Measurements from ENCODE around the gene KMT5B. TPM values are rescaled to one million over a fixed set of nuclear protein-coding genes. Genes with fewer than 3 reads are reported as not detected.

Gene KMT5B
- total and polyA plus RNA-seq, 7 donors: 20.8 to 45.7 (median 38.7) TPM

DNA sequence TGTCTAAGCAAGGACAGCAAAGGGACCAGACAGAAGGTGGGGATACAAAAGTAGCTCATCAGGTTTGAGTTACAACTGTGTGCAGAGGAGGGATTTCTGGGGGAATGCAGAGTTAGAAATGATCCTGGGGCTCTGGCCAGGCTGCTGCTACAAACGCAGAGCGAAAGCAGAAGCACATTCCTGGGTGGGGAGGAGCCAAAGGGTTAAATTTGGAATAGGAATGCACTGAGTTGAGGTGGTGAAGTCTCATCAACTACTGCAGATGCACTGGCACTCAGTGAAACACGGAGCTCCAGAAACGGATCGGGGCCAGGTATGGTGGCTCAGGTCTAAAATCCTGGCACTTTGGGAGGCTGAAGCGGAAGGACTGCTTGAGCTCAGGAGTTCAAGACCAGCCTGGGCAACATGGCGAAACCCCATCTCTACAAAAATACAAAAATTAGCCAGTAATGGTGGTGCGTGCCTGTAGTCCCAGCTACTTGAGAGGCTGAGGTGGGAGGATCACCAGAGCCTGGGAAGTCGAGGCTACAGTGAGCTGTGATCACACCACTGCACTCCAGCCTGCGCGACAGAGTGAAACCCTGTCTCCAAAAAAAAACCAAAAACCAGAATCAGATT is 95.1 kb downstream of the KMT5B start:
- Histone ChIP-seq H3K4me1 (peaks cover 0 to 69% (median 54%) of the 10 kb centered on the region in 4 donors), H3K9me3 (no peaks in the 10 kb centered on the region), H3K36me3 (no peaks in the 10 kb centered on the region), H3K27me3 (no peaks in the 10 kb centered on the region), H3K27ac (peak overlapping the region; percentile 99 to 100 (median 99)), H3K4me3 (peak overlapping the region in 1 of 4 donors; percentile 87)
- intact Hi-C loops (cut with DNase I): loop anchor here (5.0 kb wide), 1 partner anchor 94 kb away; the partner anchor contains the start of gene KMT5B
- TF ChIP-seq POLR2AphosphoS5 (IDR thresholded peaks at IDR 0.05) (peak in 1 of 4 donors; percentile 15), POLR2A (IDR thresholded peaks at IDR 0.05) (no peak)
- DNase-seq: peak; percentile 48
- WGBS, 2 donors: 85% methylated on average over 11 of the region's 11 CpGs

DNA sequence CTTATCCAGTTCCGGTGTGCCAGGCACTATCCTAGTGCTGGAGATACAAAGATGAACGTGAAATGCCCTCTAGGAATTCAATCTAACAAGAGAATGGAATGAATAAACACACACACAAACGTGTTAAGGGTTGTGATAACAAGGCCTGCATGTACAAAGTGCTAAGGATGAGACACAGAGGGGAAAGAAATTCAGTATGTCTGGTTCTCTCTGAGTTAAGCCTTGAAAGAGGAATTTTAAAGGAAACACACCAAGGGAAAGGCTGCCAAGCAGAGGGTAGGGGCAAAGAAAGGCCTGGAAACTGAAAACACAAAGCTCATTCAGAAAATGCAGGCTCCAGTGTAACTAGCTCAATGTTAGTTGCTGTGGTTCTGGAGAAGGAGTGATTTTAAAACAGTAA is 96.1 kb downstream of the KMT5B start:
- Histone ChIP-seq H3K36me3 (no peaks in the 10 kb centered on the region), H3K4me3 (no peak overlapping the region), H3K9me3 (no peaks in the 10 kb centered on the region), H3K27ac (peak overlapping the region; percentile 3 to 100 (median 99)), H3K27me3 (no peaks in the 10 kb centered on the region), H3K4me1 (peaks cover 0 to 61% (median 49%) of the 10 kb centered on the region in 4 donors)
- TF ChIP-seq EP300 (IDR thresholded peaks at IDR 0.05) (no peak), POLR2AphosphoS5 (IDR thresholded peaks at IDR 0.05) (no peak), POLR2A (IDR thresholded peaks at IDR 0.05) (no peak)
- TF ChIP-seq, protein P1, sequence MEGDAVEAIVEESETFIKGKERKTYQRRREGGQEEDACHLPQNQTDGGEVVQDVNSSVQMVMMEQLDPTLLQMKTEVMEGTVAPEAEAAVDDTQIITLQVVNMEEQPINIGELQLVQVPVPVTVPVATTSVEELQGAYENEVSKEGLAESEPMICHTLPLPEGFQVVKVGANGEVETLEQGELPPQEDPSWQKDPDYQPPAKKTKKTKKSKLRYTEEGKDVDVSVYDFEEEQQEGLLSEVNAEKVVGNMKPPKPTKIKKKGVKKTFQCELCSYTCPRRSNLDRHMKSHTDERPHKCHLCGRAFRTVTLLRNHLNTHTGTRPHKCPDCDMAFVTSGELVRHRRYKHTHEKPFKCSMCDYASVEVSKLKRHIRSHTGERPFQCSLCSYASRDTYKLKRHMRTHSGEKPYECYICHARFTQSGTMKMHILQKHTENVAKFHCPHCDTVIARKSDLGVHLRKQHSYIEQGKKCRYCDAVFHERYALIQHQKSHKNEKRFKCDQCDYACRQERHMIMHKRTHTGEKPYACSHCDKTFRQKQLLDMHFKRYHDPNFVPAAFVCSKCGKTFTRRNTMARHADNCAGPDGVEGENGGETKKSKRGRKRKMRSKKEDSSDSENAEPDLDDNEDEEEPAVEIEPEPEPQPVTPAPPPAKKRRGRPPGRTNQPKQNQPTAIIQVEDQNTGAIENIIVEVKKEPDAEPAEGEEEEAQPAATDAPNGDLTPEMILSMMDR (IDR thresholded peaks at IDR 0.05): no peak
- no peak for DNase-seq
- intact Hi-C loops (cut with DNase I): loop anchor here (5.0 kb wide), 1 partner anchor 95 kb away; the partner anchor contains the start of gene KMT5B
- WGBS, 2 donors: 53 to 79% methylated on average over 3 of the region's 3 CpGs

DNA sequence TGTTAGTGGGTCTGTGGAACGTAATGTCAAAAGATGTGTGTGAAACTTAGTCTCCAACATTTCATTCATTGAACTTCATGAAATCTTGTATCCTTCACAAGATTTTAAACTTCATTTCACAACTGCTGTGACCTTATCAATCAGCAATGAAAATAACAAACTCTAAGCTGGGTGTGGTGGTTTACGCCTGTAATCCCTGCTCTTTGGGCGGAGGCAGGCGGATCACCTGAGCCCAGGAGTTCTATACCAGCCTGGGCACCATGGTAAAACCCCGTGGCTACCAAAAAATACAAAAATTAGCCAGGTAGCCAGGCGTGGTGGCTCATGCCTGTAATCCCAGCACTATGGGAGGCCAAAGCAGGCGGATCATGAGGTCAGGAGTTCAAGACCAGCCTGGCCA is 97.0 kb downstream of the KMT5B start:
- Histone ChIP-seq H3K36me3 (no peaks in the 10 kb centered on the region), H3K4me3 (no peak overlapping the region), H3K27ac (peak overlapping the region in 3 of 4 donors; percentile 99 to 100 (median 99)), H3K9me3 (no peaks in the 10 kb centered on the region), H3K27me3 (no peaks in the 10 kb centered on the region), H3K4me1 (peaks cover 0 to 56% (median 45%) of the 10 kb centered on the region in 4 donors)
- peak; percentile 21 for DNase-seq
- intact Hi-C loops (cut with DNase I): loop anchor here (5.0 kb wide), 1 partner anchor 96 kb away; the partner anchor contains the start of gene KMT5B
- TF ChIP-seq POLR2A (IDR thresholded peaks at IDR 0.05) (no peak), EP300 (IDR thresholded peaks at IDR 0.05) (no peak), POLR2AphosphoS5 (IDR thresholded peaks at IDR 0.05) (no peak)
- TF ChIP-seq, protein P1 (IDR thresholded peaks at IDR 0.05): no peak
- 36 to 80% methylated on average over 7 of the region's 7 CpGs for WGBS, 2 donors

DNA sequence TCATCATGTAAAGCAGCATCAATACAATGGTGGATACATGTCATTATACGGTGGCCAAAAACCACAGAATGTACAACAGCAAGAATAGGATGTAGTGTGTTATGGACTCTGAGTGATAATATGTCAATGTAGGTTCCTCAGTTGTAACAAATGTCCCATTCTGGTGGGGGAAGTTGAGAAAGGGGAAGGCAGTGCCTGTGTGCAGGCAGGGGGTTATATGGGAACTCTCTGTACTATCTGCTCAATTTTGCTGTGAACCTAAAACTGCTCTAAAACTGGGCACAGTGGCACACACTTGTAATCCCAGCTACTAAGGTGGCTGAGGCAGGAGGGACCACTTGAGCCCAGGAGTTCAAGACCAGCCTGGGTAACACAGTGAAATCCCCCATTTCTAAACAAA is 97.8 kb downstream of the KMT5B start:
- 65 to 86% methylated on average over 1 of the region's 1 CpG for WGBS, 2 donors

DNA sequence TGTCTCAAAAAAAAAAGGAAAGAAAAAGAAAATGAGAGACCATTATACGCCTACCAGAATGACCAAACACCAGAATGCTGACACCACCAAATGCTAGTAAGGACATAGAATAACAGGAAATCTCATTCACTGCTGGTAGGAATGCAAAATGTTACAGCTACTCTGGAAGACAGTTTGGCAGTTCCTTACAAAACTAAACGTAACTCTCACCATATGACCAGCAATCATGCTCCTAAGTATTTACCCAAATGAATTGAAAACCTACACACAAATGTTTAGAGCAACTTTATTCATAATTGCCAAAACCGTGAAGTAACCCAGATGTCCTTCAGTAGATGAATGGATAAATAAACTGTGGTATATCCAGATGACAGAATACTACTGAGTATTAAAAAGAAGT is 99.1 kb downstream of the KMT5B start:
- no peaks in the 10 kb centered on the region for H3K36me3 ChIP-seq
- H3K27me3 ChIP-seq: no peaks in the 10 kb centered on the region
- intact Hi-C loops (cut with DNase I): no loop called here
- WGBS, 2 donors: 62 to 67% methylated on average over 3 of the region's 3 CpGs
- no peak for DNase-seq
- H3K9me3 ChIP-seq: no peaks in the 10 kb centered on the region
- H3K4me3 ChIP-seq: no peak overlapping the region
- peak overlapping the region; percentile 24 to 66 (median 58) for H3K27ac ChIP-seq
- H3K4me1 ChIP-seq: peaks cover 0 to 42% (median 34%) of the 10 kb centered on the region in 4 donors
- no peak for TF ChIP-seq POLR2A (IDR thresholded peaks at IDR 0.05)
- TF ChIP-seq POLR2AphosphoS5 (IDR thresholded peaks at IDR 0.05): peak in 3 of 4 donors; percentile 27 to 62 (median 53)

More for the DNA sequence above, 97.8 kb downstream of the KMT5B start:
- DNase-seq: peak; percentile 60
- TF ChIP-seq, protein P1 (IDR thresholded peaks at IDR 0.05): no peak
- TF ChIP-seq POLR2A (IDR thresholded peaks at IDR 0.05) (no peak), EP300 (IDR thresholded peaks at IDR 0.05) (peak in 1 of 4 donors; percentile 56), POLR2AphosphoS5 (IDR thresholded peaks at IDR 0.05) (peak in 1 of 4 donors; percentile 13)
- no peaks in the 10 kb centered on the region for H3K36me3 ChIP-seq
- H3K9me3 ChIP-seq: no peaks in the 10 kb centered on the region
- H3K27ac ChIP-seq: peak overlapping the region in 3 of 4 donors; percentile 17 to 66 (median 56)
- no peak overlapping the region for H3K4me3 ChIP-seq
- intact Hi-C loops (cut with DNase I): loop anchor here (5.0 kb wide), 1 partner anchor 97 kb away; the partner anchor contains the start of gene KMT5B
- peaks cover 0 to 55% (median 44%) of the 10 kb centered on the region in 4 donors for H3K4me1 ChIP-seq
- H3K27me3 ChIP-seq: no peaks in the 10 kb centered on the region

All from sigmoid colon (tissue), 7 donors.